AG09319 (cell line): ENCODE data around the gene GNAI1.
"Not testable (repeated sequence)": the region's sequence is repeated elsewhere in the genome, so short reads cannot be mapped to it uniquely, and the experiment has no call there.

Experiments
- DNase-seq: peaks from one replicate; pipeline ENCODE4 v3.0.0-alpha.2; 2010; ENCODE audit warnings: low read depth; ENCODE audit errors: extremely low read depth
- CTCF ChIP-seq: IDR thresholded peaks from 2 replicates; pipeline ENCODE4 v1.5.1; 2011; ENCODE audit warnings: low read depth, mild to moderate bottlenecking, inconsistent platforms, low read length, moderate library complexity

Gene GNAI1

GRCh38 chr7:80150611-80151273 is 16.1 kb downstream of the GNAI1 start:
- DNase-seq: peak; percentile 28
- no peak for TF ChIP-seq CTCF

- DNase-seq: peak; percentile 31
These were observed 16.6 kb downstream of the GNAI1 start for GRCh38 chr7:80151274-80151665.

GRCh38 chr7:80153446-80153845 is 18.8 kb downstream of the GNAI1 start:
- no peak for DNase-seq
- TF ChIP-seq CTCF: no peak

More at GRCh38 chr7:80151274-80151665, 16.6 kb downstream of the GNAI1 start:
- TF ChIP-seq CTCF: no peak

GRCh38 chr7:80154656-80155333 is 20.2 kb downstream of the GNAI1 start:
- no peak for DNase-seq
- TF ChIP-seq CTCF: no peak

- no peak for DNase-seq
These were observed 20.7 kb downstream of the GNAI1 start for GRCh38 chr7:80155374-80155773.

GRCh38 chr7:80157770-80158169 is 23.1 kb downstream of the GNAI1 start:
- not testable (repeated sequence) for DNase-seq

More at GRCh38 chr7:80155374-80155773, 20.7 kb downstream of the GNAI1 start:
- TF ChIP-seq CTCF: no peak

- DNase-seq: no peak
- TF ChIP-seq CTCF: no peak
These were observed 25.2 kb downstream of the GNAI1 start for GRCh38 chr7:80159802-80160201.
